GM12872 (cell line): ENCODE data around the gene TRIB2.

Experiments
- TF ChIP-seq, protein P1 (sequence below): IDR thresholded peaks from 3 replicates; pipeline ENCODE4 v1.5.1; 2011; ENCODE audit warnings: low read depth, mild to moderate bottlenecking, low read length, moderate library complexity; ENCODE audit not compliant: insufficient read depth

The TRIB2 gene

DNA sequence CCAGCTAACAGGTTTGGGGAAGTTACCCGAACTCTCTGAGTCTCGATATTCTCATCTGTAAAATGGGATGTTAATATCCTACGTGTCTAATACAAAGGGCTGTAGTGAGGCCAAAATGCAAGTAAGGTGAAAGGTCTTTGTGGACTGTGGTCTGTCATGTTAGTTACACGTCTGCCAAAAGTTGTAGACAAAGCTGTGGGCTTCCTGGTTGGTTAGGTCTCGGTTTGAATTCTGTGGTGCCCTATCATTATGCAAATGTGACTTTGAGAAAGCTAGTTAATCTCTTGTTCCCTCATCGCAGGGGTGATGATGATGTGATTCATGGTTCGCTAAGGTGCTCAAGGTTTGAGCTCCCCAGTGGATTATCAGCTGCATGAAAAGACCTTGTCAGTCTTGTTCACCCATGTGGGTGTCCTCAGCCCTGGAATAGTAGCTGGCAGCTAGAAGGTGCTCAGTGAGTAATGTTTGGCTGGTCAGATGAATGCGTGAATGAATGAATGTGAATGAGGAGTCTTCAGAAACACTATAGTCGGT is 23.1 kb downstream of the TRIB2 start:
- TF ChIP-seq, protein P1, sequence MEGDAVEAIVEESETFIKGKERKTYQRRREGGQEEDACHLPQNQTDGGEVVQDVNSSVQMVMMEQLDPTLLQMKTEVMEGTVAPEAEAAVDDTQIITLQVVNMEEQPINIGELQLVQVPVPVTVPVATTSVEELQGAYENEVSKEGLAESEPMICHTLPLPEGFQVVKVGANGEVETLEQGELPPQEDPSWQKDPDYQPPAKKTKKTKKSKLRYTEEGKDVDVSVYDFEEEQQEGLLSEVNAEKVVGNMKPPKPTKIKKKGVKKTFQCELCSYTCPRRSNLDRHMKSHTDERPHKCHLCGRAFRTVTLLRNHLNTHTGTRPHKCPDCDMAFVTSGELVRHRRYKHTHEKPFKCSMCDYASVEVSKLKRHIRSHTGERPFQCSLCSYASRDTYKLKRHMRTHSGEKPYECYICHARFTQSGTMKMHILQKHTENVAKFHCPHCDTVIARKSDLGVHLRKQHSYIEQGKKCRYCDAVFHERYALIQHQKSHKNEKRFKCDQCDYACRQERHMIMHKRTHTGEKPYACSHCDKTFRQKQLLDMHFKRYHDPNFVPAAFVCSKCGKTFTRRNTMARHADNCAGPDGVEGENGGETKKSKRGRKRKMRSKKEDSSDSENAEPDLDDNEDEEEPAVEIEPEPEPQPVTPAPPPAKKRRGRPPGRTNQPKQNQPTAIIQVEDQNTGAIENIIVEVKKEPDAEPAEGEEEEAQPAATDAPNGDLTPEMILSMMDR, result no peak

DNA sequence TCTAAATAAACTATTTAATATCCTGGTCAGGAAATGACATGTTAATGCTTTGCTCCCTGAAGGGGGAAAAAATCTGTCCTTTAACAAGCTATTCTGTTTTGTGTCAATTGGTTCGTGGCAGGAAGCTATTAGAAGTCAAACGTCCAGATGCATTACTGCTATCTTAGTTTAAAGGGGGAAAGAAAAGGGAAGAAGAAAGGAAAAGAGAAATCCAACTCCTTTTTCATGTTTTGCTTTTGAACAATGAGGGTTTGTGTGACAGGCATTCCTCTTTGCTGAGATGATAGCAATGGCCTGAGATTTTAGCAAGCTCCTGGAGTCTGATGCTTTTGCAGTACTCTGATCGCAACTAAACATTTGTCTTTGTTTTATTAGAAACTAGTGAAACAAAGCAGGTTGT is 24.6 kb downstream of the TRIB2 start:
- TF ChIP-seq, protein P1, result no peak

DNA sequence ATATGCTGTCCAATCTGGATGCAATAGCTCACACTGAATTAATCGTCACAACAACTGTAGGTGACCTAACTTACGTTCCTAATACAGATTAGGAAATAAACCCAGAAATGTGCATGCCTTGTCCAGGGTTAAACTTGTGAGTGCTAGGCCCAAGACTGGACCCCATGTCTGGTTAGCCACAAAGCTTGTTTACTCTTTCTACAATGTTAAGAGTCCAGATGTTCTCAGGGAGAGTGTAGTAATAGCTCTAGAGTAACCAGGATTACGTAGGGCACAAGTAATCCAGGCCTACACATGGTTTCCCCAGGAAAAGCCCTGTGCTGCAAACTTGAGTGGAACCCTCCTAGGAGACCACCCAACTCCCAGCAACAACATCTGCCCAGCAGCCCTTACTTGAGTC is 26.2 kb downstream of the TRIB2 start:
- TF ChIP-seq, protein P1, result no peak

DNA sequence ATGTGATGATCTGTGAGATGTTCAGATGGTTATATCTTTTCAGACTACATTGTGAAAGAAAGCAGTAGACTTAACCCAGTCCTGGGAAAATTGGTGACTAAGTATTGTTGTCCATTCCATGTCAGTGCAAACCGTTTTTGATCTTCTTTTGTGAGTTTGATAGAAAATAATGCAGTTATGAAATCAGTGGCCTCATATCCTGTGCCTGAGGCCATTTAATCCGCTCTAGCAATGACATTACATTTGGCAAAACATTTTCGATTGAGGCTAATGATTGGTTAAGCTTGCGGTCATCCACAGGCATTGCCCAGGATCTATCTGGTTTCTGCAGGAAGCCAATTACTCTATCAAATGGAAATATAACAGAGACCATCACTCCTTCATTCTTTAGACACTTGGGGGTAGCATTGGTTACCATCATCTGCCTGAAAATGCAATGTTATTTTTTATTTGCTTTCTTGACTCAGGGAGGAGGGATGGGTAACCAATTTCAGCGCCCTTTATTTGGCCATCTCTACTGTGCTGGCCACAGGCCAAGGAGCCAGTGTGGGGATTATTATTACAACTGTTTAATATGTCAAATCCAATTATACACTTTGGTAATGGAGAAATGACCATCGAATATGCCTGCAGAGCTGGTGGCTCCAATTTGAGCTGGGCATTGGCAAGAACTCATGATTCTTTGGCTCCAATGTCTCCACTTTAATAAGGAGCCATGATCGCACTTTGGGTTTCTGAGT is 33.6 kb downstream of the TRIB2 start:
- TF ChIP-seq, protein P1, result no peak

DNA sequence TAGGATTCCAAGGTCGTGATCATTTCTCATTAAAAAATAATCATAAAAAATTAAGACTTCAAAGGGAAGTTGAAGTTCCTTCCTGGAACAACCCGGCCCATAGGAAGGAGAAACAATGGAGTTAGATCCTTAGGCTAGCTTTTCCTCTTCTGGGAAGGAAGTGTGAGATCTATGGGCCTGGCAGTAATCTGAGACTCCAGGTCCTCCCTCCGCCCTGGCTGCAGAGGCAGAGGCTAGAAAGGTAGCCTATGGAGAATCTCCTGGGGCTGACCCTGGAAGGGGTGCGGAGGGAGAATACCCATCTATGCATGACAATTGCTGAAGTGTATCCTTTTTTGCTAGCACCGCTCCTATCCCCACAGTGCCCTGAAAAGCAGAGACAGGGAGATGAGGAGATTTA is 37.9 kb downstream of the TRIB2 start:
- TF ChIP-seq, protein P1, result no peak

DNA sequence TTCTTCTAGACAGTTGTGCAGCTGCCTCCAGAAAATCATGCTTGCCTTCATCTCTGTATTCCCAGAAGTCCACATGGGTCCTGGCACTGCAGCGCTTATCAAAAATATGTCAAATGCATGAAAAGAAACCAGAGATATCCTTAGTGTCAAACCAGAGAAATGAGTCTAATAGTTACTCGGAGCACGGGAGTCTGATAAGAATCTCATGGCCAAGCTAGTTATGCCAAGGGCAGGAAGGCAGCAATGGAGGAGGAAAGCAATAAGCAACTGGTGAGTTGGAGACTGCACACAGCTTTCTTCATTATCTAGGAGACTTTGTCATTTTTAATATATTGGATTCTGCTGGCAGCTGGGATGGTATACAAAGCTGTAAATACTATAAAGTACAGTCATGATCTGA is 38.6 kb downstream of the TRIB2 start:
- TF ChIP-seq, protein P1, result no peak

DNA sequence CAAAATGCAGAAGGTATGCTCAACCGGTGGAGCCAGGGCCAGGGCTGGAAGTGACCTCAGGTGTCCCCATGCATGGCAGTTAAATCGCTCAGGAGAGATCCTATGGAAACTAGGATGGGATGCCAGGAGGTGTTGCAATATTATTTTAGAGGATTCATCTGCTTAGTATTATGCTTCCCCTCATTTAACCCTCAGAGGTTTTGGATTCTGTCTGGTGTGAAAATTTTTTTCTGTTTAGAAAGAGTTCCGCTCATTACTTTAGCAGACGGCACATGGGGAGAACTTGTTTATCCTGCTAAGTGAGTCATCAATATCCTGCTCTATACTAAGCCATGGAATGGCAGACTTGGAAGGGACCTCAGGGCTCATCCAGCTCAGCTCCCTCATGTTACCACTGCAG is 42.5 kb downstream of the TRIB2 start:
- TF ChIP-seq, protein P1, result no peak

DNA sequence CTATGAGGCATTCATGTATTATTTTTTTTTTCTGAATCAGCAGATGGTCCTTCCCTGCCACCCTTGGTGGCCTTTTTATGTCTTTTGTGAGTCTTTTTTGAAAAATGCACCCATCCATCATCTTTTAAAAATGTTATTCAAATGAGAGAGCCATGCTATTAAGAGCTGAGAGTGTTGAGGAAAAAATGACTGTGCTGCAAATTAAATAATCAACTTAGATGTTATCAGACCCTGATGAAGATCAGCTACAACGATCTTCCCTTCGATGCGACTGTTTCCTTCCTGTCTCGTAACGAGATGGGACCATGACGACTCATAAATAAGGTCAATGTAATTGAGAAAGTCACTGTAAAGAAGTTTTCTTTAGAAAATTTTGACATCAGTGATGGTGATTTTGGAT is 44.4 kb downstream of the TRIB2 start:
- TF ChIP-seq, protein P1, result no peak
